Measurements from ENCODE around the gene ATF6B.

ATF6B gene

DNA sequence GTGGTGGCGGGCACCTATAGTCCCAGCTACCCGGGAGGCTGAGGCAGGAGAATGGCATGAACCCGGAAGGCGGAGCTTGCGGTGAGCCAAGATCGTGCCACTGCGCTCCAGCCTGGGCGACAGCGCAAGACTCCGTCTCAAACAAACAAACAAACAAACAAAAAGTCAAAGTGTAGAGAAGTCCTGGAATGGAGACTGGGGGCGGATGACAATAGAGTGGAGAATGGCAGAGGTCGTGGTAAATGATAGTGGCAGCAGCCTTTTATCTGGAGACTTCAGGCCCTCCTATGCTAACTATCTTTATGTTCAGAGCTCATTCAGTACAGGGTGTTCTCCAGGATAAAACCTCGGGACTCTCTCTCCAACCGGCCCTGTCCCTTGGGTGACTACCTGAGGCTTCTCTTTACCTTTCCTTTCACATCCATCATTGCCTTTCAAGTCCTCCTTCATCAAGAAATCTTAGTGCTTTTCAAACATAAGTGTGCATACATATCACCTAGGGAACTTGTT is 3.4 kb upstream of the ATF6B start:
- no peak for DNase-seq (ENCODE audit: low read depth)

DNA sequence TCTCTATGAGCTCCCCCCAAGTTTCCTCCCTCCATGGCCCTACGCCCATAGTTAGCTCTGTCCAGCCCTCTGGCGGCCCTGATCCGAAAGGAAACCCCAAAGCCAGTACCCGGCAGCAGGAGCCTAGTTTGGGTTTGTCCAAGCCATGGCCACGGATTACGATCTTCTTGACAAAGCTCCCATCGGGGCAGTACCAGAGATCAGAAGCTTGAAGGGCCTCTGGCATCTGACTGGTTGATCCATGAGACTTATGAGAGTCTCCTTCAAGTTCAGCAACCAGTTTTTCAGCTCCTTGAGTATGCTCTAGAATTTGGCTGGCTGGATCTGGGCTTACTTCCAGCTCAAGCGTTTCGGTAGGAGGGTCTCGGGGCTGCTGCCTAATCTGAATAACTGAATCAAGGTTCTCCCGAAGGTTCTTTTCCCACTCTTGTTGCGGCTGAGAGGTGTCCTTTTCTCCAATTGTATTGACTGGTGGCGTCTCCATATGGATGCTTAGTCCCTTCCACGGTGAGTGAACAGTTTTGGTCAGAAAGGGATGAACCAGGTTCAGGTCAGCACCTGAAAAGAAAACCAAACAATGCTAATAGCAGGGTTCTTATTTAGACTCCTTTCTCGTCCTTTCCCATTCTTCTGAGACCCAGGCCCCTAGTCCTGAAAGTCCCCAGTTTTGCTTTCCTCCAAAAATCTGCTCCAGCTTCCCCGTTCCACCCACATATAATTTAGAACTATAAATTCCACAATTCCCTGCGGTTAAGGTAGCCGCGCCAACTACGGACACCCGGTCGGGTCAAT is 1.4 kb upstream of the ATF6B start:
- DNase-seq (ENCODE audit: low read depth): no peak

DNA sequence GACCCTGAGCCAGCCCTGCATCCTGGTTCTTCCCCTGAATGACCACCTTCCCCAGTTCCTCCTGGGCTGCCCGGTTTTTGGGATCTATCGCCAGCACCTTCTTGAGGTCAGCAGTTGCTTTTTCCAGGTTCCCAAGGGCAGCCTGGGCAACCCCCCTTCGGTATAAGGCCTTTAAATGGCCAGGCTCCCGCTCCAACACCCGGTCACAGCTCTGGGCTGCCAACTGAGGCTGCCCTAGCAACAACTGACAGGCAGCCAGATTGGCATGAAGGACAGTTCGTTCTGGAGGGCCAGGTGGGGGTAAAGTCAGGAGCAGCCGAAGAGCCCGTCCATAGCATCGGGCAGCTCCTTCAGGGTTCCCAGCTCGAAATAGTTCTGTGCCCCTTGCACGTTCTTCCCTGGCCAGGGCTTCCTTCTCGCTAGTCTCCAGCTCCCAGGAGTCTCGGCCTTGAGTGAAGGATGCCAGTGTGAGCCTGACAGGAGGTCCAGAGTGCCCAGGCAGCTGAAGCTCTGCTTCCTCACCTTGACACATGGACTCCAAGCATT is 778 bp upstream of the ATF6B start:
- DNase-seq (ENCODE audit: low read depth): no peak

DNA sequence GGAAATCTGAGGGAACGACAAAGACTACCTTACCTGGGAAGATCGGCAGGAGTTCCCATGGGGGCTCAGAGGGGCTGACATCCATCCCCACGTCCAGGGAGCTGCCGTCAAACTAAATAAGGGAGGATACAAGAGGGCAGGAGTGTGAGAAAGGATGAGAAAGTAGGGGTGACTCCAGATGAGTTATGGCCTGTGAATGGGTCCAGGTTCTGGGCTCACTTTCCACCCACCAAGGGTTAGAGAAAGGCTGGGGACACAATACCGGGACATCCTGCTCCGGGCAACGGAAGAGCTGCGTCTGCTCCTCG is 683 bp downstream of the ATF6B start:
- no peak for DNase-seq (ENCODE audit: low read depth)

DNA sequence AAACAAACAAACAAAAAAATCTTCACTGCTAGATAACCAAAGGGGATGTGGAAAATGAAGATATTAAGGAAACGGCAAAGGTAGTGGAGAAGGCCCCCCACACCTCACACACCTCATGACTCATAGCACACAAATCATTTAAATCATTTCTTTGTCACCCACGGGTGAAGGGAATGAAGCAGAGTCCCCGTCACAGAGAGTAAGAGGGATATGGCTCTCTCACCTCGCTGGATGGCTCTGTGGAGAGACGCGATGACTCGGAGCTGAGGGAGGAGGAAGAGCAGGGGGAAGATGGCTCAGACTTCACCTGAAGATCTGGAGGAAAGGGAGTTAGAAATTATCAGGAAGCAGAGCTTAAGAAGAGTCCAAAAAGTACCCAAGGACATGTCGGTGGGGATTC is 1.2 kb downstream of the ATF6B start:
- no peak for DNase-seq (ENCODE audit: low read depth)

DNA sequence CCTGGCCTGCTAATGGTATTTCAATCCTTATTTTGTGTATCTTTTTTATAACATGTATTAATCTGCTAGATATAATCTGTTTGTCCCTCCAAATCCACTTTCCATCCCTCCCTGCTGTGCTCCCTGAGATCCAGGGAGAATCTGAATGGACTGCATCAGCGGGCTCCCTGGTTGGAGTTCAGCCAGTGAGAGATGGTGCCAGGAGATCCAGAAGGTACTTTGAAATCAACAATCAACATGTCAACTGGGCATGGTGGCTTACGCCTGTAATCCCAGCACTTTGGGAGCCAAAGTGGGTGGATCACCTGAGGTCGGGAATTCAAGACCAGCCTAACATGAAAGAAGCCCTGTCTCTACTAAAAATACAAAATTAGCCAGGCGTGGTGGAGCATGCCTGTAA is 4.4 kb downstream of the ATF6B start:
- no peak for DNase-seq (ENCODE audit: low read depth)

DNA sequence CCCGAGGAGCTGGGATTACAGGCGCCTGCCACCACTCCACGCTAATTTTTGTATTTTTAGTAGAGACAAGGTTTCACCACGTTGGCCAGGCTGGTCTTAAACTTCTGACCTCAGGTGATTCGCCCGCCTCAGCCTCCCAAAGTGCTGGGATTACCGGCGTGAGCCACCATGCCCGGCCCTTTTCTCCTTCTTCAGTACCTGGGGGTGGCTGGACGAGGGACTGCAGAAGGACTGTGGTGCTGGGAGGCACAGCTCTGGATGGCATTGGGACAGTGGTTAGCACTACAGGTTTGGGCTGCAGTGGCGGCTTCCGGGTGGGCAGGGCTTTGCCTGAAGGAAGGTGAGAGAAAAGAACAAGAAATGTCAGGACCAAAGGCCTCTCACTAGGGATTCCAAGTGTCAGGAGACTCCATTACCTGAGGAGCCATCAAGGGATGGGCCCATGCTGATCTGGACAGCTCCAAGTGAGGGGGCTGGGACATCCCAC is 7.4 kb downstream of the ATF6B start:
- no peak for DNase-seq (ENCODE audit: low read depth)

DNA sequence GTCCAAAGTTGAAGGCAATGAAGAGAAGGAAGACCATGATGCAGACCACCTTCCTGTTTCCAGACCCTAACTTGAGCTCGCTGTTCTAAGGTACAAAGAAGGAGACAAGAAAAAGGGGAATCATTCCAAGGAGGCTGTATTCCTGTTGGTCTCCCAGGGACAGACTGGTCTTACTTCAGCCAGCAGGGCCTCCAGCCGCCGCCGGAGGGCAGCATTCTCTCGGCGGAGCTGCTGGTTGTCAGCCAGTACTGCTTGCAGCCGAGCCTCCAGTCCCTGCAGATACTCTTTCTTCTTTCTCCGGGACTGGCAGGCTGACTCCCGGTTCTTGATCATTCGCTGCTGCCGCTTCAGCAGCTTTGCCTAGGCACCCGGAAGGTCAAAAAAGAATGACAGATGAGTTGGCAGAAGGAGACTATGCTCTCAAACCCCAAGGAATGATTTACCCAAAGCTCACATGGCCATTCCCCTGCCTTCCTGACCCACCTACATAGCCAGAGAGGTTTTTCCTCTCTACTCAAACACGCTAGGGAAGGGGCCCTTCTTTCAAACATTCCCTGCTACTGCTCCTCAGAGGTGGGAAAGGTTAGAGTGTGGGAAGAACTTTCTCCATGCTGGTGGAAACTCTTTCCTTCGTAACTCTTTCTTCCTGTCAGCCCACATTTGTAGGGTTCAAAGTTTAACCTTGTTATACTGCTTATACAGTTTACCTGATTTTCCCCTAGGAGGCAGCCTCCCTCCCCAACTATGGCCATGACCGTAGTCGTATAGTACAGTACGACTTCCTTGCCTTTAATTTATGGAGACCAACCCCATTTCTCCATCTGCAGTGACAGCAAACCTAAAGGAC is 9.0 kb downstream of the ATF6B start:
- peak; percentile 44 for DNase-seq (ENCODE audit: low read depth)

DNA sequence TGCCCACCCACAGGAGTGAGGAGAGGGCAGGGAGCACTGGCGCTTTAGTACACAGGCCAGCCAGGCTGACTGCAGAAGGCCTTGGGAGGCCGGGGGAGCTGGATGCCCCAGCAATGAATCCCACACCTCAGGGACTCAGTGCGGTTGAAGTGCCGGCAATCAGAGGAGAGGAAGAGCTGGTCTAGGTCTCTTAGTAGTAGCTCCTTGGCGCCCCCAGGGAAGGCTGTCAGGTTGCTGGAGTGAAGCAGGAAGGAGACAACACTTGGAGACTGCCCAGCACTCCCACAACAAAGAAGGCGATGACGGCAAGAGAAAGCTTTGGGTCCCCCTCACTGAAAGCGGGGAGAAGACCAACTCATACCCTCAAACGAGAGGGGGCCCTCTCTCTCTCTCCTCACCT is 10.6 kb downstream of the ATF6B start:
- DNase-seq (ENCODE audit: low read depth): no peak

DNA sequence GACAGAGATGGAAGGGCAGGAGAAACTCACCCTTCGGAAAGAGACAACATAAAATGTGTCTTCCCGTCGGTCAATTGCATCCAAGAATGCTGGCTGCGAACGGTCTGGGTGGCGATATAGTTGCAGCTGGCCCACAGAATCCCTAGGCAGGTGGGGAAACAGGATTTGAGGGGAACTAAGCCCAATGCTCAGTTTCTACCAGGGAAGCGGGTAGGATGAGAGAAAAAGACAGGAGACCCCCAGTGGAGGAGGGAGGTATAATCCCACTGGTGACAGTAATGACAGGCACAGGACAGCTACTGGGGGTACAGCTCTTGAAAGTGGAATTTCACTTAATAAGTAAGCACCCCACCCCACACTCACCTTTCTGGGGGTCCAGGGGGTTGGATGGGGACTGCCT is 11.4 kb downstream of the ATF6B start:
- no peak for DNase-seq (ENCODE audit: low read depth)

DNA sequence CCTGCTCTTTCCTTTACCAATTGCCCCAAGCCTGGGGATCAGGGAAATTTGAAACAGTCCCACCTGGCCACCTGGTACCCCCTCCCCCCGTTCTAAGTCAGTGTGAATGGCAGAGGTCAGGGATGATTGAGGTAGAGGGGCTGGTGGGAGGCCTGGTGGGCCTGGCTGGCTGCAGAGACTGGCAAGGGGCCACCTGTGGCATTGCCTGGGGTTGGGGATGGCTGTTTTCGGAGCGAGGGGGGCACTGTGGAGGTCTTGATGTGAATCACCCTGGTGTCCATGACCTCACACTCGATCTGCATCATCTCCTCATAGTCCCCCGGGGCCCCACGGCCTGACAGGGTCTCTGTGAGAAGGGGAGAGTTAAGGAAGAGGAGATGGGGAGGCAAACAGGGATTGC is 12.4 kb downstream of the ATF6B start:
- no peak for DNase-seq (ENCODE audit: low read depth)

DNA sequence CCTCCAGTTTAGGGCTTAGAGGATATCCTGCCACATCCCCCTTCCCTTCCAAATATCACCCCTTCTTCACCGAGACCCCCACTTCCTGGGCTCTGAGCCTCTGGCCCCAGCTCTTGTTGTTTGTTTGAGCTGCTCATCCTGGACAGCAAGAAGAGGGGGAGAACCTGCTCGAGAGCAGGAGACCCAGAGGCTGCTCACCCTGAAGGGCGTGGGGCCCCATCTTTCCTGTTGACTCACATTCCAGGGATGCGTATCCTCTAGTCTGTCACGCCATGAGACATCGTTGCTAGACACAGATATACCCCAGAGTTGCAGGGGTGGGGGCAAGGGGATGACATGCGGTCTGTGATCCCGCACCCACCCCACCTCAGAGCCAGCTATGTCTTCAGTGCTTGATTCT is 13.2 kb downstream of the ATF6B start:
- no peak for DNase-seq (ENCODE audit: low read depth)

DNA sequence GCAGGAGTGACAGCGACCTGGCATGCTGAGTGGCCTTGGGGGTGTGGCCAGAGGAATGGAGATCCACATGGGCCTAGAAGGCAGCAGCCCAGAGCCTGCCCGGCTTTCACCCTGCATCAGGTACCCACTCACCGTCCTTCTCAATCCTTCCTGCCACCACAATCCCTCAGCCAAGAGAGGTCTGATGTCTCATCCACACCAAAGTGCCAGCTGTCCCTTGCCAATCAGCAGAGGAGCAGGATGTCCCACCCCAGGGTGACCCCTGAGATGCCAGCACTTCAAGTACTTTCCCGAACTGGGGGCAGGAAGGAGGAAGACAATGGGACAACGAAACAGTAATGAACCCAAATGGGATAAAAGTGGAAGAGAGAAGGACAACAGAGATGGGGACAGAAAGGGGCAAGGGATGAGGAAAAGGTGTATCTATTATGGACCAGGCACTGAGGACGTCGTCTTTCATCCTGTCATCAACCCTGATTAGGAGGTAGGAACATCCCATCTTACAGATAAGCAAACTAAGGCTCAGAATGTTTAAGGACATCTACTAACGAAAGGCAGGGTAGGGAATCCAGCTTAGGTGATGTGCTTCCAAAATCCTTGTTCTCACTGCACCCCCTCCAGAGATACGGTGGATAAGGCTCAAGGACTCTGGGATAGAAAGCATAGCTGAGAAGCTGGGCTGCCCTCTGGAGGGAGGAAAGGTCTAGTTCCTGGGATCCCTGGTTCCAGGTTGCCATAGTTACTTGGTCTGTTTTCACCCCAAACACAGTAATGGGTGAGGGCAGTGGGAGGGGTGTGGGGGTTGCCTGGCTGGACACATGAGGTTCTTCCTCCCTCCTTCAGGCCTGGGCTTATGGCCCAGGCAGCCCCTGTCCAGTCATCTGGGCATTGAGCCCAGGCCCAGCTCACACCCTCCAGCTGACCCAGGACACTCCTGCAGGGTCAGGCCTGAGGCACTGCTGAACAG is 14.4 kb downstream of the ATF6B start:
- DNase-seq (ENCODE audit: low read depth): no peak

DNA sequence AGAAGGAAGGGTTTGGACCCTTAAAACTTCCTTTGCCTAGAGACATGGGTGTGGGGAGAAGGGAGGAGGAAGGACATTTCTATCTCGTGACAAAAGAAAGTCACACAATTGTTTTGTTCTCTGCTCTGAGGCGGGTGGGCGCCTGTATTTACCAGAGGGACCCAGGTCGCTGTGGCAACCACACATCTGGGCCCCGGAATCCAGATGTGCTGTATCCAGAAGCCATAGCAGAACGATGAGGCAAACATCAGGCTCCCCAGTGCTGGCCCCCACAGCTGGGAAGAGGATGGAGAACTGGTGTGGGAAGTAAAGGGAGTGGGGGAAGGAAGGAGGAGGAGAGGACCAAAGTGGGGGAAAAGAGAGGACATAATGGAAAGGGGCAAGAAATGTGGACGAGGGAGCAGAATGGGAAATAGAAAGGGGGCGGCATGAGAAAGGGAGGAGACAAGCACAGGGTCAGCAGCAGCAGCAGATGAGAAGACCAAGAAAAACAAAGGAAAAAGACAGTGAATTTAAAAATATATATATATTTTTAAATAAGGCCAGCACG is 15.5 kb downstream of the ATF6B start:
- no peak for DNase-seq (ENCODE audit: low read depth)

DNA sequence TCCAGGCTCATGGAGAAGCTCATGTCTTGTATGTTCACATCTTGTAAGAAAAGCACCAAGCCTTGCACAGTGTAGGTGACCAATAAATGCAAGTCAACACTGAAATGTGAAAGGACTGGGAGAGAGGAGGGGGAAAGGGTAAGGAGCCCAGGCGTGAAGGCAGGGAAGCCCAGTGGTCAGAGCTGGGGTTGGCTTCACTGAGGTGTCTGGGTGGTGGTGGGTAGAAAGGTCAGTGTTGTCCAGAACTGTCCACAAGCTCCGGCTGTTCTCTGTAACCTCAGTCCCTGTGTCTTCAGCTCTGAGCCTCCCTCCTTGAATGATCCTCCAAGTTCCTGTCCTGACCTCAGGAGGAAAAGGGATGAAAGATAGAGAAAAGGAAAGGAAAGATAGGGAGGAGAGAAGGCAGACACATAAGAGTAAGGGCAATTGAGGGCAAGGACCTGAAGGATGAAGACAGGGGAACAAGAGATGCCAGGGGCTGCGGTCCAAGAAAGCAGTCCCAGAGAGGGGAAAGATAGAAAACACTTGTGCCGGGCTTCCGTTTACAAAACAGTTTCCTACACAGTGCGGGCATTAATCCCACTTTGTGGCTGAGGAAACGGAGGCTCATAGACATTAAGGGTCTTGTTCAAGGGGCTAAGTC is 16.5 kb downstream of the ATF6B start:
- no peak for DNase-seq (ENCODE audit: low read depth)

DNA sequence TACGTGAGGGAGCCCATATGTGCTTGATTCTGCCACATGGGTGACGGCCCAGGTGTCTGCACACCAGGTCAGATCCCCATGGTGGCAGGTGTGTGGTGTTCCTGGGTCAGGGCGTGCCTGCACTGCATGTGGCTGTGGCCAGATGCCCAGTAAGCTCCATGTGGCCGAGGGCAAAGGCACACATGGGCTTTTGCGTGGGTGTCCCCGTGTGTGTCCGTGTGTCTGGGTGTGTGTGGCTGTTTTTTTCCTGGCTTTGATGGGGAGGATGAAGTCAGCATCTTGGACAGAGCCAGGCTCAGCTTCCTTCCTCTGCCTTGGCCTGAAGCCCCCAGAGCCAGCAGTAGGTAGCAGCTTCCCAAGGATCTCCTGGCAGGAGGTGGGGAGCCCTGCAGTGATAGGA is 17.4 kb downstream of the ATF6B start:
- no peak for DNase-seq (ENCODE audit: low read depth)

DNA sequence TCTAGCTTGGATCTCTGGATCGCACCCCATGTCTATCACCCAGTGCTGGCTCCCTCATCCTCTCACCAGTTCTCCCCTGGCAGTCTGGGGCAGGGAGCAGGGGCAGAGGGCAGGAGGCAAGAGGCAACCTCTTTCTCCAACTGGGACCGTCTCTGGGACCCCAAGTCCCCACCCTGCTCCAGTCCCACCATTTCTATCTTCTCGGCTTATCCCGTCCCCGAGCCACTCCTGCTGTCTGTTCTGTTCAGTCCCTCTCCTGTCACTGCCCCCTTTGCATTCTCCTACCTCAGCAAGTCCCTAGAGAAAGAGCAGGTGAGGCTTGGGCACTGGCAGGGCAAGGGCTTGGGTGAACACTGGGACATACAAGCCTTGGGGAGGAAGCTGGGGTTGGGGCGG is 18.3 kb downstream of the ATF6B start:
- DNase-seq (ENCODE audit: low read depth): no peak

DNA sequence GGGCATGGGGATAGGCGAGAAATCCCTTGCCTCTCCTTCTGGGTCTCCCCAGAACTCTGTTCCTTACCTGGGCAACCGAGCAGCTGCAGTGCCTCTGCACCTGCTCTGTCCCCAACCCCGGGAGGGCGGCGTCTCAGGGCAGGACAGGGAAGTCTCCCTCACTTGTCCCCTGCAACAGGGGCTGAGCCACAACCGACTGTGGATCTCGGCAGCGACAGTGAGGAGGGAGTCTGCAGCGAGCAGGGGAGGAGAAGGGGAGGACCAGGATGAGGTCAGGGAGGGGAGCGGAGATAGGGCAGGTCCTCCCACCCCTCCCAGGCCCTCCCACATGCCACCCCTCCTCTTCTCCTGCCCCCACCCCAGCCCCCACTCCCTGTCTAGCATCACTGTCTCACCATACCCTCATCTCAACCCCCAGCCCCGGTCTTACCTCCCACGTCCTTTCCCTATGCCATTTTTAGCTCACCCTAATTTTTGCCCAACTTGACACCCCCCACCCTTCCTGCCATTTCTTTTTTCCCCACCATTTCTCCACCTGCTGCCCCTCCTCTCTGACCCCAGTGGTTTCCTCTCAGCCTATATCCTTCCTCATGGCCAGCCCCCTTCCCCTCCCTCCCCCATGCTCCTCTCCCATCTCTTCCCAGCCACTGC is 18.8 kb downstream of the ATF6B start, which contains the start of gene TNXB:
Gene TNXB, minus strand, starts transcription at position 225 of the 651 bp plus-strand sequence. CDS start 11,140 bp downstream, outside the sequence.
- no peak for DNase-seq (ENCODE audit: low read depth)

DNA sequence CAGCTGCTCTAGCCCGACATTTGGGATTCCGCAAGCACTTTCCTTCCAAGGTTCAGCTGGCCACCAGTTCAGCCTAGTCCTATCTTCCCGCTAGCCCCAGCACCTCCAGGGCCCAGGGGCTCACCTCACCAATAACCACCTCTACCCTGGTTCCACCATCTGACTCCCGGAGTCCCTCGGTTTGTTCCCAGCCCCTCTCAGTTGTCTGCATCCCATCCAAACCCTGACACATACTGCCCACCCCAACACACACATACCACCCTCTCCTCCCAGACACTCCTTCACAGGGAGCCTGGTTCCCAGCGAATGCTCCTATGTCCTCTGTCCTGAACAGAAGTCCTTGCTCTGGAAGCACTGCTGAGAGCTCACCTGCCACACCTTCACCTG is 19.3 kb downstream of the ATF6B start:
- no peak for DNase-seq (ENCODE audit: low read depth)

DNA sequence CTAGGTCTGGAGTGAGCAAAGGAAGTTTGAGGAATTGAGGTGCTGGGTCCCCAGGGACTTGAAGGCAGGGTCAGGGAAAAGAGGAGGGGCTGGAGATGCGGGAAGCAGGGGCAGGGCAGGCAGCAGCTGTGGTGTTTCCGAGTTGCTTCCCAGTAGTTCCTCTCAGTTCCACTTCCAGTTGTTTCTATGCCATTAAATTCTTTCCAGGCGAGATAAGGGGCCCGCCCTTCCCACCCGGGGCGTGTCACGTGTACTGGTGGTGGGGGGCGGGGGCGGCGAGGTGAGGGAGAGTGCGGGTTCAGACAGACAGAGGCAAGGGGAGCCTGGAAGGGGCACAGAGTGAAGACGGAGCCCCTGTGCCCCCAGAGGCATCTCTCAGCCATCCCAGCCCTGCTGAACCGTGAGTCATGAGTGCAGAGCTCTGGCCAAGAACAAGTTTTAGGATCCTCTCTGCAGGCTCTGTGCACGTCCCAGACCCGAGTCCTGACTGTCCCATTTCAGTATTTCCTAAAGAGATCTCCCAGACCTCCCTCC is 19.9 kb downstream of the ATF6B start:
- no peak for DNase-seq (ENCODE audit: low read depth)
